ENCODE results near the gene CPSF4.
"Not testable (repeated sequence)": the region's sequence is repeated elsewhere in the genome, so short reads cannot be mapped to it uniquely, and the experiment has no call there.

The CPSF4 gene

DNA sequence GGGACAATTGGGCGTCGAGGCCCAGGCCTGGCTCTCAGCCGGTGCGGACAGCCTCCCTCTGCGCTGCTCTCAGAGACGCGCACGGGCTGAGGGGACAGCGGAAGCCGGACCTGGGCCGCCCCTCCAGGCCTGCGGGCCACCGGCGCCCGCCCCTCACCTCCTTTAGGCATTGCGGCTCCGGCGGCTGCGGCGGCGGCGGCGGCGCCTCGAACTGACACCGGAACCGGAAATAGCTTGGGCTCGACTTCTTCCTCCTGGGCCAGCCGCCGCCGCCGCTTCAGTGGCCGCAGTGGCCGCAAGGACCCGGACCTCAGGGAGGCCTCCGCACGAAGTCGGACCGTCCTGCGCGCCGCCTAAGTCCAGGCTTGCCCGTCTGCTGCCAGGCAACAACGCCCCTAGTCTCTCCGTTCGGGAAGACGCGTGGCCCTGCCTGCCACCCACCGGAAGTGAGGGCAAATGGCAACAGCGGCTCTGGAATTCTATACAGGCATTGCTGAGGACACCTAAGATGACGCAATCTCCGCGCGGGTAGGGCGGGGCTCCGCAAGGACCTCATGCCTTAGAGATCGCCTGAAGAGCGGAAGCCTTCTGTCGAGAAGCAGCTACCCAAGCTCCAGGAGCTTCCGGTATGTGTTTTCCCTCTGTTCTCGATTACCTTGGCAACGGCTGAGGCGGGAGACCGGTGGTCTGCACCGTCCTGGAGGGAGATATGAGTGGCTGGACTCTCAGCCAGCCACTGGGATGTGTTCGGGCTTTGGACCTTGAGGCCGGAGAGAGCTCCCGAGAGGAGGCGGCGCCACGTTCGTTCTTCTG, 30.2 kb upstream of the CPSF4 start, which contains the start of the genes BUD31 and PDAP1:
BUD31 (plus strand) TSS at position 591 of the 813 bp plus-strand sequence. CDS start 2,124 bp downstream, outside the sequence.
PDAP1 (minus strand) TSS at position 219 of the 813 bp plus-strand sequence; CDS start at position 170, 49 bp downstream.
- DNase-seq (ENCODE audit: low spot score): peak; percentile 94

DNA sequence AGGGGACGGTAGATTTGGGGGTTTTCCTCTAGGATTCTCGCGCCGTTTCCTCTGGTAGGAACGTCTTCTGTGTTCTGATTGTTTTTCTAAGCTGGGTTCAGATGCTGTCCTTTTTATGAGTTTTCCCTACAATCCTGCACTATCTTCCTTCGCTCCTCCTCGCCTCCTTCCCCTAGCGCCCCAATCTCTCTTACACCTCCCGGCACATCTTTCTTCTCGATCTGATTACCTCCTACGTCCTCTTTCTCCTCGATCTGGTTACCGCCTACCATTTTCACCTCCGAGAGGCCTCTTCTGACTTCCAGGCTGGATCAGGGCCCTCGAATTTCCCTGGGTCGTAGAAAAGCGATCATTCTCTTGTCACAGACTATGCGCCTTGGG, 29.6 kb upstream of the CPSF4 start:
- DNase-seq (ENCODE audit: low spot score): no peak

DNA sequence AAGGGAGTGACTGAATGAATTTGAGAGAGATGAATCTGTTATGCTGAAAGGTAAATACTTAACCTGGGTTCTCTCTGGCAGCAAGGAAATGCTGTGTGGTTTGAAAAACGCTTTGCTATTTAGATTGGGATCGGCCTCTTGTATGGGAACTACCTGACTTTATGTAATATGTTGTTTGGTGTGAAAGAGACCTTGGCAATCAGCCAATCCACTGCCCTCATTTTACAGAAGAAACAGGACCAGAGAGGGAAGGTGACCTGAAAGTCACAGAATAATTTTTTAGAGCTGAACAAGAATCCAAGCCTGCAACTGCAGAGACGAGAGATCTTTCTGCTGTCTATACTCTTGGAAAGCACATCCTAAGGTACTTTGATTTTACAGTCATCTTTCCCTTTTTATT, 28.9 kb upstream of the CPSF4 start:
- DNase-seq (ENCODE audit: low spot score): no peak

DNA sequence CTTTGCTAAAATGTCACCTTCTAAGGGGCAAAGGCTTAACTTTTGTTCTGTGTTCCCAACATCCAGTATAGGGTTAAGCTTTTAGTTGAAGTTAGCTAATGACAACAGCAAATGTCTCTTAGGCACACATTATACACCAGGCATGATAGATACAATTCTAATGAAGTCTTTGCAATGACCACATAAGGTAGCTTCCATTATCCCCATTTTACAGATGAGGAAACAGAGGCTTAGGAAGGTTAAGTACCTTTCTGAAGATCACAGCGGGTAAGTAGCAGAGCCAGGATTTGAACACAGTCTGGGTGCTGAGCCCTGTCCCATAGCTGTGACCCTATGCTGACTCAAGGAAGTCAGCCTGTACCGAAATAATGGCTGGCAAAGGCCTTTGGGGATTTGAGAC, 28.1 kb upstream of the CPSF4 start:
- no peak for DNase-seq (ENCODE audit: low spot score)

DNA sequence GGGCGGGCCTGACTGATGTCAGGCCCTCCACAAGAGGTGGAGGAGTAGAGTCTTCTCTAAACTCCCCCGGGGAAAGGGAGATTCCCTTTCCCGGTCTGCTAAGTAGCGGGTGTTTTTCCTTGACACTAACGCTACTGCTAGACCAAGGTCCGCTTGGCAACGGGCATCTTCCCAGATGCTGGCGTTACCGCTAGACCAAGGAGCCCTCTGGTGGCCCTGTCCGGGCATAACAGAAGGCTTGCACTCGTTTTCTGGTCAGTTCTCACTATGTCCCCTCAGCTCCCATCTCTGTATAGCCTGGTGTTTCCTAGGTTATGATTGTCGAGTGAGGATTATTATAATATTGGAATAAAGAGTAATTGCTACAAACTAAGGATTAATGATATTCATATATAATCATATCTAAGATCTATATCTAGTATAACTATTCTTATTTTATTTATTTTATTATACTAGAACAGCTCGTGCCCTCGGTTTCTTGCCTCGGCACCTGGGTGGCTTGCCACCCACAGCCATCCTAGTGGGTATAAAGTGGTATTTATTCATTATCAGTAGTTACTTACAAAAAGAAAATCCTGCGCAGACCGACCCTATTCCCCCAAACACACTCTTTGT, 23.1 kb upstream of the CPSF4 start:
- peak; percentile 44 for DNase-seq (ENCODE audit: low spot score)

DNA sequence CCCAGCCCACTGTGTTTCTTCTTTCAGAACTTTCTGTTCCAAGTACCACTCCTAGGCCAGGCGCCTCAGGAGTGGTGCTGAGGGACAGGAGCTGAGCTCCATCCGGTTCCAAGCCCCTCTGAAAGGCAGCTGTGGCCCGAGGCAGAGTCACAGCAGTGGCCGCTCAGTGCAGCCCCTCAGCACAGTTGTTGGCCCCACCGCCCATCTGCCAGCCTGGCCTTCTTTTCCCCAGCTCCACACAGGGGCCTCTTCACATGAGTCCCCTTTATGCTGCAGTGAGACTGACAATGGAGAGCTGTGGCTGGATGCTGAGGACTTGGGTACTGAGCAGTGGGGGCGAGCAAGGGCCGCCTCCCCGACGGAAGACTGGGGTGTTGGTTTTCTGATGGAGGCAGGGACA, 20.5 kb upstream of the CPSF4 start:
- DNase-seq (ENCODE audit: low spot score): no peak

DNA sequence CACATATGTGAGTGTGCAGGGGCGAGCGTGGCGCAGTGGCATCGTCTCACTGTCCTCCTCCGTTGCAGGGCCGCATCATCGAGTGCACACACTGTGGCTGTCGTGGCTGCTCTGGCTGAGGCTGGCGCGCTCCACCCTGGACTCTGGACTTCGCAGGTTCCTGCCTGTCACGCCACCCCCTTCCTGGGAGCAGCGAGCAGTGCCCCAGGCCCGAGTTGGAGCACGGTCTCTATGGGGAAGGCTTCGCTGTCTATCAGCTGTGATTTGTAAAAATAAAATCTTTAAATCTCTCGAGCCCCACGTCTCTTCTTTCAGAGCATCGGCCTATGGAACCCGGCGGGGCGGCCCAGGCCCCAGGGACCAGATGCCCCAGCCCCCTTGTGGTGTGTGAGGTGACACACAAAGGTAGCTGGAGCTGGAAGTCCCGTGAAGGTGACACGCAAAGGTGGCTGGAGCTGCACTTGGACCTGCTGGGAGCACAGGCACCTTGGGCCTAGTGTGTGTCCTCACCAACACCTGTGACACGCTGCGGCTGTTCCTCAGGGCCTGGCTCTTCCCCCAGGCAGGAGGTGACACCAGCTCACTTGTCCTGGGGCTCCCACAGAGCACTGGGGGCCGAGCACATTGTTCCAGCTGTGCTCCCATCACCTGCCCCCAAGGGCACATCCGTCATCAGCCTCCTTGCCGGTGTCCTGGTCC, 19.3 kb upstream of the CPSF4 start:
- DNase-seq (ENCODE audit: low spot score): no peak

DNA sequence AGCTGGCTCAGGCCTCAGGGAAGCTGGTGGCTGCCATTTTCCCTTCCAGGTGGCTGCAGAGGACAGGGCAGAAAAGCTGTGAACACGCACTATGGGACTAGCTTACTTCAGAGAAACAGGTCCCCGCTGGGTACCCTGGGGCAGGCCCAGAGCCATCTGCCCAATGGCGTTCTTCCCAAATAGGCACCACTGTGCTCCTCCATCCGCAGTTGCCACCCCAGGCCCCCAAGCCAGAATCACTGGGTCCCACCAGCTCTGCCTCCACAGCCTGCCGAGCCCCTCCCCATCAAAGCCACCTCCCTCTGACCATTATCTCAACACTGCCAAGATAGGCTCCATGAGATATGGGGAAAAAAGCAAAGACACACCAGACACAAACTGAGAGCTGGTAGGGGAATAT, 18.5 kb upstream of the CPSF4 start:
- no peak for DNase-seq (ENCODE audit: low spot score)

DNA sequence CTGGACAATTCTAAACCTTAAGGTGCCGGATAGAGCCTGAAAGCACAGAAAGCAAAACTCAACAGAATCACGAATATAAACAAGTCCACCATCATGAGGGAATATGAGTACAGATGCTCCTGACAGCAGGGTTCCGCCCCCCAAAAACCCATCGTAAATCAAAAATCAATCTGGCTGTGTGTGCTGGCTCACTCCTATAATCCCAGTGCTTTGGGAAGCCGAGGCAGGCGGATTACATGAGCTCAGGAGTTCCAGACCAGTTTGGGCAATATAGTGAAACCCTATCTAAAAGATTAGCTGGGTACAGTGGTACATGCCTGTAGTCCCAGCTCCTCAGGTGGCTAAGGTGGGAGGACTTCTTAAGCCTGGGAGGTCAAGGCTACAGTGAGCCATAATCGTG, 17.8 kb upstream of the CPSF4 start:
- no peak for DNase-seq (ENCODE audit: low spot score)

DNA sequence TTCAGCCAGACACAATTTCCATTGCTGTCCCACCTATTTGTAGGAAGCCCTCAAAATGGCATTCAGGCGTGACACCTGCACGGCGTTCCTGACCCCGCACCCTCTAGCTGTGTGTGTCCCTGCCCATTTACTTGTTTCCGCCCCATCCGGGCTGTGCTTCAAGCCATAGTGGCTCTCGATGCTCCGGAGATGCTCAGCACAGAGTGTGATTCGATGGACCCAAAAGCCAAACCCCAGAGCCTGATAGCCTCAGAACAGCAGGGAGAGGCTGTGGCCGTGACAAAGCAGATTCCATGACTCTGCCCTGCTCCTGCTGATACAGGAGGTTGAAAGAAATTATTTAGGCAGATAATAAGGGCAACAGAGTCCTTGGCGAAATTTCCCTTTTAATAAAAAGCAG, 16.6 kb upstream of the CPSF4 start:
- DNase-seq (ENCODE audit: low spot score): no peak

DNA sequence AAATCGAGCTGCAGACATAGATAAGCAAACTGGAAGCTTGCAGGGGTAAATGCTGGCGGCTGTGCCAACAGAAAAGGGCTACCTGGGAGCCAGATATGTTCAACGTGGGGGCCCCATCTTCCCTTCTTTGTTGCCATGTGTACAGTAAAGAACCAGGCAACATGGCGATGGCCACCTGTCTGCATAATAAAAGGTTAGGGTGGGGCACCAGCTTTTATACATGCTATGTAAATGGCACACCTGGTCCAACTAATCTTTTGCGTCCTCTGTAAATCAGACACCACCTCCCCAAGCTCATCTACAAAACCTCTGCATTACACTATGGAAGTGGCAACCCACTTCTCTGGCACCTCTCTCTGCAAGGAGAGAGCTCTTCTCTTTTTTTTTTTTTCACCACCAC, 16.1 kb upstream of the CPSF4 start:
- no peak for DNase-seq (ENCODE audit: low spot score)

DNA sequence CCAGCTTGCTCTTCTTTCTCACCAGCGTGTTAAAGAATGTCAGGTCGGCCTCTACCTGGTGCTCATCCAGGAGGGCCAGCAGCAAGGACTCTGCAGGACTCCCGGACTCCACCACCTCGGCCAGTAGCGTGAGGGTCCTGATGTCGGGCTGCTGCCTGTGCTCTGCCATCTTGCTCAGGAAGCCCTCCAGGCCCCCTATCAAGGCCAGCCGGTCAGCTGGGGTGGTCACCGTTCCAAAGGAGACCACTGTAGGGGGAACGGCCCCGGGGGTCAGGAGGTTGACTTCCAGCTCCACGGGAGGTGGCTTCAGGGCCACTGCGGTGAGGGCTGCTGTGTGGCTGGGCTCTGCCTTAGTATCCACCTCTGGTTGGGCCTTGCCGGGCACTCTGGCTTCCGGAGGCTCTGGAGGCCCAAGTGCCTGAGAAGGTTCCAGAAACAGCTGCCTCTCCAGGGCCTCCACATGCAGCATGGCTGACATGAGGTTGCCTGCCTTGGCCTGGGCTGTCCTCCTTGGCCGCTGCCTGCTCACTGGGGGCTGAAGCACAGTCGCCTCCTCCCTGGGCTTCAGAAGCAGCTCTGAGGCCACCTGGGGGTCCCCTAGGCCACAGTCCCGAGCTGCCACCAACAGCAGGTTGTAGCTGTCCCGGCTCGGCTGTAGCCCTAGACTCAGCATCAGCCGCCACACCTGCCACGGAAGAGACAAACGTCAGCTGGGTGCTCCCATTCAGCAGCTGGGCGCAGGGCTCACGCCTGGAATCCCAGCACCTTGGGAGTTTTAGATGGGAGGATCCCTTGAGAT, 13.6 kb upstream of the CPSF4 start:
- no peak for DNase-seq (ENCODE audit: low spot score)

DNA sequence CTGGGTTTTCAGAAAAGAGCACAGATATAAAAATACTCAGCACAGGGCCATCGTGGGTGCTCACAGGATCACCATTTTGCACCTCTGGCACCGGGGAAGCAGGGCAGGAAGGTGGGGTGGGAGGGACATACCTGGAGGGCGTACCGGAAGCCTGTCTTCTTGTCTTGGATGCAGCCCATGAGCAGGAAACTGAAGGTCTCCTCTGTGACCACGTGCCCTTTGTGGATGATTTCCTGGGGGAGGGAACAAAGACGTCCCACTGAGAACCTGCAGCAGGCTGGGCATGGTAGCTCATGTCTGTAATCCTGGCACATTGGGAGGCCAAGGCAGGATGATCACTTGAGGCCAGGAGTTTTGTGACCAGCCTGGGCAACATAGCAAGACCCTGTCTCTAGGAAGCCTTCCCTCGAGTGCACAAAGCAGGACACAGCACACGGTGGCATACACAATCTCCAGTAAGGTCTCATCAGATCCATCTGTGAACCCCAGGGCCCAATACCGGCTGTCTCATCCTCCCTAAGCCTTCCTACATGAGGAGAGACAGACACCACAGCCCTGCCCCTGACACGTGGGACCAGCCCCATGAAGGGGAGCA, 9.7 kb upstream of the CPSF4 start:
- no peak for DNase-seq (ENCODE audit: low spot score)

DNA sequence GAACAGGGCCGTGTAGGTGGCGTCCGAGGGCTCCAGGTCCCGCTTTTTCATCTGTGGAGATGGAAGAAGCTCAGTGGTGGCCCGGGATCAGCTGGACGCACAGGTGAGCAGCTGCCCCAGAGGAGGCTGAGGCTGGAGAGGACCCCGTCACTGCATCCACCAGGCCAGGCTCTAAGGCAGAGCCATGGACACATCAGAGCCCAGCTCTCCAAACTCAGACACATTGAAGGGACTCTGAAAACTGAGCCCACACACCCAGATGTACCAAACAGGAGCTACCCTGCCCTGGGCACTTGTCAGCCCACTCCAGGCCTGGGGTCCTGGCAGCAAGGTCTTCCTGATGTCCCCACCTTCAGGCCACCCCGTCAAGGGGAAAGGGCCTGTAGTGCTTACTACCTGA, 9.0 kb upstream of the CPSF4 start:
- no peak for DNase-seq (ENCODE audit: low spot score)

DNA sequence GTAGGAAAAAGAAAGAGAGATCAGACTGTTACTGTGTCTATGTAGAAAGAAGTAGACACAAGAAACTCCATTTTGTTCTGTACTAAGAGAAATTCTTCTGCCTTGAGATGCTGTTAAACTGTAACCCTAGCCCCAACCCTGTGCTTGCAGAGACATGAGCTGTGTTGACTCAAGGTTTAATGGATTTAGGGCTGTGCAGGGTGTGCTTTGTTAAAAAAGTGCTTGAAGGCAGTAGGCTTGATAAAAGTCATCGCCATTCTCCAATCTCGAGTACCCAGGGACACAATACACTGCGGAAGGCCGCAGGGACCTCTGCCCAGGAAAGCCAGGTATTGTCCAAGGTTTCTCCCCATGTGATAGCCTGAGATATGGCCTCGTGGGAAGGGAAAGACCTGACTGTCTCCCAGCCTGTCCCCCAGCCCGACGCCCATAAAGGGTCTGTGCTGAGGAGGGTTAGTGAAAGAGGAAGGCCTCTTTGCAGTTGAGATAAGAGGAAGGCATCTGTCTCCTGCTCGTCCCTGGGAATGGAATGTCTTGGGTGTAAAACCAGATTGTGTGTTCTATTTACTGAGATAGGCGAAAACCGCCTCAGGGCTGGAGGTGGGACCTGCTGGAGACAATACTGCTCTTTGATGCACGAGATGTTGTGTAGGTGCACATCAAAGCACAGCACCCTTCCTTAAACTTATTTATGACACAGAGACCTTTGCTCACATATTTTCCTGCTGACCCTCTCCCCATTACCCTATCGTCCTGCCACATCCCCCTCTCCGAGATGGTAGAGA, 6.8 kb upstream of the CPSF4 start:
- DNase-seq (ENCODE audit: low spot score): not testable (repeated sequence)

DNA sequence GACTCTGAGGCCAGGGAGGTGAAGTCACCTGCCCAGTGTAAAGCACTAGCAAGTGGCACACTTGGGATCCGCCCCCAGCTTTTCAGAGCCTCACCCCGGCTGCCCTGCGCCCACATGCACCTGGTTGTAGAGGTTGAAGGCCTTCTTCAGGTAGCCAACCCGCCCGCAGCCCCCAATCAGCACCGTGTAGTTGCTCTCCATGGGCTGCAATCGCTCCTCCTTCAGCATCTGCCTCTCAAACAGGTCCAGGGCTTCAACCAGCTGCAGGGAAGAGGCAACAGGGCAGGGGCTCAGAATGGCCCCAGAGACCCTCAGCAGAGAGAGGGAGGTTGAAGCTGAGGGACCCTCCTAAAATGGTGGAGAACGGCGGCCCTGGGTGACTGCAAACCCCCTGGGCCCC, 5.6 kb upstream of the CPSF4 start:
- DNase-seq (ENCODE audit: low spot score): no peak

DNA sequence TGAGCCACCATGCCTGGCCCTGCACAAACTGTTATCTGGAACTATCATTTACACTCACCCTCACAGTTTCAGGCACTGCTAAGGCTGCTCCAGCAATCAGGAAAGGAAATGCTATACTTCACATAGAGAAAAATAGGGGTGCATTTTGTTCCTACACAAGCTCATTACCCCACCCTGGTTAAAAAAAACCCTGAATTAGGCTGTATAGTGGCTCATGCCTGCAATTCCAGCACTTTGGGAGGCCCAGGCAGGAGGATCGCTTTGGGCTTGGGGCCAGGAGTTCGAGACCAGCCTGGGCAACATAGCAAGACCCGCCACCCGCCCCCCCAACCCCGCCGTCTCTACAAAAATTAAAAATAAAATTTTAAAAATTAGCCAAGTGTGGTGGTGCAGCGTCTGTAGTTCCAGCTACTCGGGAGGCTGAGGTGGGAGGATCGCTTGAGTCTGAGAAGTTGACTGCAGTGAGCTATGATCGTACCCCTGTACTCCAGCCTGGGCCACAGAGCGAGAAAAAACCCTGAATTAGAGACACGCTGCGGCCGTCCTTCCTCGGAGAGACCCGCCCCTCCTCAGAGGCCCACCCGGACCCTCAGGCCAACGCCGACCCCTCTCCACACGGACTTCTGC, 684 bp upstream of the CPSF4 start:
- no peak for DNase-seq (ENCODE audit: low spot score)

DNA sequence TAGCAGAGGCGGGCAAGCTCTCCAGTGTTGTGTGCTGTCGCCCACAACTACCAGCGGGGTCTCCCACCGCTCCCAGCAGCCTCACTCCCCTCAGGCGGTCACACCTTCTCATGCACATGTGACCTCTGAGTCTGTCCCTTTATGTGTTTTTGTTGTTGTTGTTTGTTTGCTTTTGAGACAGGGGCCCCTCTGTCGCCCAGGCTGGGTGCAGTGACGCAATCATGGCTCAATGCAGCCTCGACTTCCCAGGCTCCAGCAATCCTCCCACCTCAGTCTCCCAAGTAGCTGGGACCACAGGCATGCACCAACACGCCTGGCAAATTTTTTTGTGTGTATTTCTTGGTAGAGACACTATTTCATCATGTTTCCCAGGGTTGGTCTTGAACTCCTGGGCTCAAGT, 1.5 kb downstream of the CPSF4 start:
- DNase-seq (ENCODE audit: low spot score): no peak

DNA sequence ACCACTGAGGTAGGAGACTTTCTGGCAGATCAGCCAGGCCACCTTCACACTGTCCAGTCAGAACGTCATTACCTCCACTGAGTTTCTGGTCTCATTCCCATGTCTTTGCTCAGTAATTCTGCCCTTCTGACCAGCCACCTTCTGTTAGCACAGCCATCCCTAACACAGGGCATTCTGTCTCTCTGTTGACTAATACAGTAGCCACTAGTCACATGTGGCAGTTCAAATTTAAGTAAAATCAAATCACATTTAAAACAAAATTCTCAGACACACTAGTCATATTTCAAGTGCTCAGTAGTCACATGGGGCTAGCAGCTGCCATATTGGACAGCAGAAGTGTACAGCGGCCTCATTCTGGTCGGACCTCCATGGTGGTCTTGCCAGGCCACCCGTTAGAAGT, 7.4 kb downstream of the CPSF4 start:
- no peak for DNase-seq (ENCODE audit: low spot score)

DNA sequence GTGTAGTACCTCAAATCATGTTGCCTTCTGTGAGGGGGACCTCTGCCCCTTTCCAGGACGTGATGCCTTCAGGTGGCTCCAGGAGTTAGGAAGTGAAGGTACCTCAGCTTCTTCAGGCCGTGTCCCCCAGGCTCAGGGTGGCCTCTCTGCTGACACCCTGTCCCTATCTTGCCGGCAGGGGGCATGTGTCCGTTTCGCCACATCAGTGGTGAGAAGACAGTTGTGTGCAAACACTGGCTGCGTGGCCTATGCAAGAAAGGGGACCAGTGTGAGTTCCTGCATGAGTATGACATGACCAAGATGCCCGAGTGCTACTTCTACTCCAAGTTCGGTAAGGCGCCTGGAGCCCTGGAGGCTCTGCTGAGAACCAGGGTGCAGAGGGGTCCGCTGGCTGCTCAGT, 9.2 kb downstream of the CPSF4 start:
- DNase-seq (ENCODE audit: low spot score): no peak

DNA sequence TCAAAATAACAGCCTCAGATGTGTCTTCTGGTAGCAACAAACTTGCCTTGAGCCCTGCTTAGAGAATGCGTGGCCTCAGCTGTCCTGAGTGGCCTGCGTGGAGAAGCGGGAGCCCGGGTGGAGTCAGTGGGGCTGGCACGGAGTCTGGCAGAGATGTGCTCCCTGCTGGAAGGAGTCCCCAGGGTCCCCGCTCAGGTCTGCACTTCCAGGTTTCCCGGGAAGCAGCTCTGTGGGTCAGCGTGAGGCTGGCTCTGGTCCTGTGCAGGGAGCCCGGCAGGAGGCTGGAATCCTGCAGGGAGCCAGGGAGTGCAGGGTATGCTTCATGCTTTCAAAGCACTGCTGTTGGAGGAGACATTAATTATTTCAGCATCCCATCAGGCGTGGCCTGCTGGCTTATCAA, 10.1 kb downstream of the CPSF4 start:
- no peak for DNase-seq (ENCODE audit: low spot score)

Measured in pons (tissue), 1 donor.